ENCODE results near the gene PALM2AKAP2. TPM values are rescaled to one million over a fixed set of nuclear protein-coding genes. Genes with fewer than 3 reads are reported as not detected.

Gene PALM2AKAP2
- total and polyA plus RNA-seq, 2 experiments from 2014 or later, result 2.5 to 7.9 TPM

- DNase-seq (ENCODE audit: low spot score) (peak; percentile 18), ATAC-seq (peak; percentile 86)
- Histone ChIP-seq H3K9me2 (ENCODE audit: insufficient read depth) (no peaks in the 10 kb centered on the region), H4K20me1 (replicated peaks; ENCODE audit: insufficient read depth) (no peaks in the 10 kb centered on the region), H3K79me2 (replicated peaks; ENCODE audit: insufficient read depth) (no peaks in the 10 kb centered on the region), H3K4me3 (no peak overlapping the region), H3K27ac (ENCODE audit: low read depth) (no peak overlapping the region; the same call in 1 of the 2 replicates), H2AFZ (no peak overlapping the region; the same call in 1 of the 2 replicates), H3K4me1 (ENCODE audit: insufficient read depth) (peaks cover 2% of the 10 kb centered on the region), H3K4me2 (no peak overlapping the region), H3F3A (replicated peaks; ENCODE audit: low read depth) (no peaks in the 10 kb centered on the region), H3K27me3 (ENCODE audit: insufficient read depth) (no peaks in the 10 kb centered on the region), H3K36me3 (ENCODE audit: insufficient read depth) (no peaks in the 10 kb centered on the region)
- TF ChIP-seq, protein P1, sequence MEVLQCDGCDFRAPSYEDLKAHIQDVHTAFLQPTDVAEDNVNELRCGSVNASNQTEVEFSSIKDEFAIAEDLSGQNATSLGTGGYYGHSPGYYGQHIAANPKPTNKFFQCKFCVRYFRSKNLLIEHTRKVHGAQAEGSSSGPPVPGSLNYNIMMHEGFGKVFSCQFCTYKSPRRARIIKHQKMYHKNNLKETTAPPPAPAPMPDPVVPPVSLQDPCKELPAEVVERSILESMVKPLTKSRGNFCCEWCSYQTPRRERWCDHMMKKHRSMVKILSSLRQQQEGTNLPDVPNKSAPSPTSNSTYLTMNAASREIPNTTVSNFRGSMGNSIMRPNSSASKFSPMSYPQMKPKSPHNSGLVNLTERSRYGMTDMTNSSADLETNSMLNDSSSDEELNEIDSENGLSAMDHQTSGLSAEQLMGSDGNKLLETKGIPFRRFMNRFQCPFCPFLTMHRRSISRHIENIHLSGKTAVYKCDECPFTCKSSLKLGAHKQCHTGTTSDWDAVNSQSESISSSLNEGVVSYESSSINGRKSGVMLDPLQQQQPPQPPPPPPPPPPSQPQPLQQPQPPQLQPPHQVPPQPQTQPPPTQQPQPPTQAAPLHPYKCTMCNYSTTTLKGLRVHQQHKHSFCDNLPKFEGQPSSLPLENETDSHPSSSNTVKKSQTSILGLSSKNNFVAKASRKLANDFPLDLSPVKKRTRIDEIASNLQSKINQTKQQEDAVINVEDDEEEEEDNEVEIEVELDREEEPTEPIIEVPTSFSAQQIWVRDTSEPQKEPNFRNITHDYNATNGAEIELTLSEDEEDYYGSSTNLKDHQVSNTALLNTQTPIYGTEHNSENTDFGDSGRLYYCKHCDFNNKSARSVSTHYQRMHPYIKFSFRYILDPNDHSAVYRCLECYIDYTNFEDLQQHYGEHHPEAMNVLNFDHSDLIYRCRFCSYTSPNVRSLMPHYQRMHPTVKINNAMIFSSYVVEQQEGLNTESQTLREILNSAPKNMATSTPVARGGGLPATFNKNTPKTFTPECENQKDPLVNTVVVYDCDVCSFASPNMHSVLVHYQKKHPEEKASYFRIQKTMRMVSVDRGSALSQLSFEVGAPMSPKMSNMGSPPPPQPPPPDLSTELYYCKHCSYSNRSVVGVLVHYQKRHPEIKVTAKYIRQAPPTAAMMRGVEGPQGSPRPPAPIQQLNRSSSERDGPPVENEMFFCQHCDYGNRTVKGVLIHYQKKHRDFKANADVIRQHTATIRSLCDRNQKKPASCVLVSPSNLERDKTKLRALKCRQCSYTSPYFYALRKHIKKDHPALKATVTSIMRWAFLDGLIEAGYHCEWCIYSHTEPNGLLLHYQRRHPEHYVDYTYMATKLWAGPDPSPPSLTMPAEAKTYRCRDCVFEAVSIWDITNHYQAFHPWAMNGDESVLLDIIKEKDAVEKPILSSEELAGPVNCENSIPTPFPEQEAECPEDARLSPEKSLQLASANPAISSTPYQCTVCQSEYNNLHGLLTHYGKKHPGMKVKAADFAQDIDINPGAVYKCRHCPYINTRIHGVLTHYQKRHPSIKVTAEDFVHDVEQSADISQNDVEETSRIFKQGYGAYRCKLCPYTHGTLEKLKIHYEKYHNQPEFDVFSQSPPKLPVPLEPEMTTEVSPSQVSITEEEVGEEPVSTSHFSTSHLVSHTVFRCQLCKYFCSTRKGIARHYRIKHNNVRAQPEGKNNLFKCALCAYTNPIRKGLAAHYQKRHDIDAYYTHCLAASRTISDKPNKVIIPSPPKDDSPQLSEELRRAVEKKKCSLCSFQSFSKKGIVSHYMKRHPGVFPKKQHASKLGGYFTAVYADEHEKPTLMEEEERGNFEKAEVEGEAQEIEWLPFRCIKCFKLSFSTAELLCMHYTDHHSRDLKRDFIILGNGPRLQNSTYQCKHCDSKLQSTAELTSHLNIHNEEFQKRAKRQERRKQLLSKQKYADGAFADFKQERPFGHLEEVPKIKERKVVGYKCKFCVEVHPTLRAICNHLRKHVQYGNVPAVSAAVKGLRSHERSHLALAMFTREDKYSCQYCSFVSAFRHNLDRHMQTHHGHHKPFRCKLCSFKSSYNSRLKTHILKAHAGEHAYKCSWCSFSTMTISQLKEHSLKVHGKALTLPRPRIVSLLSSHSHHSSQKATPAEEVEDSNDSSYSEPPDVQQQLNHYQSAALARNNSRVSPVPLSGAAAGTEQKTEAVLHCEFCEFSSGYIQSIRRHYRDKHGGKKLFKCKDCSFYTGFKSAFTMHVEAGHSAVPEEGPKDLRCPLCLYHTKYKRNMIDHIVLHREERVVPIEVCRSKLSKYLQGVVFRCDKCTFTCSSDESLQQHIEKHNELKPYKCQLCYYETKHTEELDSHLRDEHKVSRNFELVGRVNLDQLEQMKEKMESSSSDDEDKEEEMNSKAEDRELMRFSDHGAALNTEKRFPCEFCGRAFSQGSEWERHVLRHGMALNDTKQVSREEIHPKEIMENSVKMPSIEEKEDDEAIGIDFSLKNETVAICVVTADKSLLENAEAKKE (CRISPR knock-in tag; IDR thresholded peaks at IDR 0.05), result no peak
- TF ChIP-seq CREB1 (CRISPR knock-in tag; IDR thresholded peaks at IDR 0.05; ENCODE audit: low read depth) (no peak), ZNF114 (CRISPR knock-in tag; IDR thresholded peaks at IDR 0.05) (no peak), ZNF331 (CRISPR knock-in tag; IDR thresholded peaks at IDR 0.05; ENCODE audit: low read depth) (no peak), STAT1 (IDR thresholded peaks at IDR 0.05; ENCODE audit: unreplicated experiment) (no peak), POLR2AphosphoS5 (IDR thresholded peaks at IDR 0.05; ENCODE audit: low read depth) (no peak), NANOG (IDR thresholded peaks at IDR 0.05; ENCODE audit: borderline replicate concordance) (no peak), ETS1 (IDR thresholded peaks at IDR 0.05) (no peak), REST (IDR thresholded peaks at IDR 0.05; ENCODE audit: unreplicated experiment) (no peak), EZH2phosphoT487 (IDR thresholded peaks at IDR 0.05; ENCODE audit: unreplicated experiment) (no peak), CTCF (conservative IDR thresholded peaks at IDR 0.05; ENCODE audit: low read depth in 2 of 2) (no peak), JUNB (IDR thresholded peaks at IDR 0.05; ENCODE audit: unreplicated experiment) (no peak), EZH2 (IDR thresholded peaks at IDR 0.05; ENCODE audit: low read depth, unreplicated experiment) (no peak)
- Mint-ChIP-seq H3K36me3 (ENCODE audit: low read depth) (no peaks in the 10 kb centered on the region), H3K9me3 (no peaks in the 10 kb centered on the region), H3K4me1 (peaks cover 21% of the 10 kb centered on the region), H3K4me3 (no peak overlapping the region), H3K27me3 (ENCODE audit: insufficient read depth, low read depth, poor library complexity) (peaks cover 4% of the 10 kb centered on the region), H3K27ac (peak overlapping the region; percentile 70; the same call in 1 of the 2 replicates)
Measured at GRCh38 chr9:109745335-109746283, 34.4 kb upstream of the PALM2AKAP2 start.

Measured in GM23338 (cell line).